ENCODE measurements around the gene ANKK1. TPM values are rescaled to one million over a fixed set of nuclear protein-coding genes. Genes with fewer than 3 reads are reported as not detected.

ANKK1 gene
- total and polyA plus RNA-seq, 2 of the 8 experiments (the other 6 are each of a cell fraction or from before 2014, with no cell fraction given) = 0.11 TPM; not detected in 1

GRCh38 chr11:113405724-113406478 lies 18.3 kb downstream of the ANKK1 start:
- POLR2A ChIA-PET (ENCODE audit: partially characterized antibody) = no interaction called here
- Histone ChIP-seq H3K9ac (replicated peaks in 1 of 4; ENCODE audit: extremely low read depth in 1 of 4, low read depth in 3 of 4, low read length in 3 of 4) (no peak overlapping the region), H3K23ac (ENCODE audit: insufficient read length) (no peak overlapping the region), H3K4me1 (replicated peaks in 1 of 4; ENCODE audit: control insufficient read depth in 3 of 4, insufficient read depth in 4 of 4, low read length in 3 of 4) (no peaks in the 10 kb centered on the region), H4K5ac (ENCODE audit: insufficient read length, low read depth, low read length) (no peak overlapping the region), H3K4me3 (ENCODE audit: extremely low read depth in 1 of 4, insufficient read depth in 2 of 4, low read depth in 3 of 4, low read length in 4 of 4) (no peak overlapping the region), H4K8ac (ENCODE audit: extremely low read depth, insufficient read depth, low read length) (no peak overlapping the region), H2AFZ (ENCODE audit: low read length) (no peak overlapping the region), H2BK20ac (ENCODE audit: low read length) (no peak overlapping the region), H4K91ac (replicated peaks; ENCODE audit: insufficient read length, low read length) (no peak overlapping the region), H3K27ac (ENCODE audit: low read depth, low read length) (no peak overlapping the region), H2BK5ac (ENCODE audit: low read depth, low read length) (no peak overlapping the region), H3K36me3 (ENCODE audit: control insufficient read depth in 2 of 4, insufficient read depth in 4 of 4, low read length in 3 of 4) (no peaks in the 10 kb centered on the region), H3K79me1 (ENCODE audit: low read depth, low read length) (no peaks in the 10 kb centered on the region), H2BK12ac (ENCODE audit: low read depth, low read length) (no peak overlapping the region), H2BK120ac (replicated peaks; ENCODE audit: low read depth, low read length) (no peak overlapping the region), H4K20me1 (replicated peaks in 1 of 2; ENCODE audit: control insufficient read depth in 1 of 2, insufficient read depth in 2 of 2, low read length in 2 of 2) (no peaks in the 10 kb centered on the region), H3K23me2 (ENCODE audit: low read depth, low read length) (no peaks in the 10 kb centered on the region), H3K14ac (ENCODE audit: insufficient read length) (no peak overlapping the region), H3K56ac (replicated peaks; ENCODE audit: insufficient read length, low read depth, low read length) (no peak overlapping the region), H3K27me3 (replicated peaks in 1 of 4; ENCODE audit: control insufficient read depth in 3 of 4, extremely low read depth in 1 of 4, insufficient read depth in 3 of 4, low read length in 3 of 4) (no peaks in the 10 kb centered on the region), H2BK15ac (ENCODE audit: low read length) (no peak overlapping the region), H3K79me2 (ENCODE audit: control insufficient read depth in 1 of 2, insufficient read depth in 2 of 2, low read length in 2 of 2) (no peaks in the 10 kb centered on the region), H3K4ac (replicated peaks; ENCODE audit: insufficient read length, low read depth, low read length) (no peak overlapping the region), H2AK5ac (ENCODE audit: low read depth, low read length) (no peak overlapping the region), H3K9me3 (ENCODE audit: insufficient read depth in 2 of 2, low read depth in 1 of 2, low read length in 1 of 2) (no peaks in the 10 kb centered on the region), H3K4me2 (ENCODE audit: insufficient read depth in 1 of 2, low read depth in 2 of 2, low read length in 2 of 2) (no peak overlapping the region), H3K18ac (ENCODE audit: extremely low read depth, low read length) (no peak overlapping the region)
- TF ChIP-seq HDAC6 (IDR thresholded peaks at IDR 0.05; ENCODE audit: low read depth, low read length) = no peak
- no peak for TF ChIP-seq SIX5 (IDR thresholded peaks at IDR 0.05; ENCODE audit: low read depth, low read length)
- WGBS, 2 experiments (ENCODE audit: extremely low coverage in 1 of 2, insufficient coverage in 1 of 2, insufficient read length in 1 of 2, insufficient replicate concordance in 2 of 2, low coverage in 1 of 2, low lambda C conversion rate in 2 of 2, missing lambda C conversion rate in 1 of 2) = 90% methylated on average over 7 of the region's 7 CpGs; no CpG with 5 or more reads in 1 of the 2 experiments
- no peak for FAIRE-seq
- no peak for DNase-seq (ENCODE audit: low read depth in 1 of 2, low spot score in 2 of 2)
- CTCF ChIA-PET (ENCODE audit: partially characterized antibody) = interaction anchor here (0.6 to 2.1 kb wide), 10 partner anchors 12 to 571 kb away, joined by 3 to 6 read pairs (median 4); partner anchors contain the start of gene ANKK1
